Lower lobe of right lung (tissue), 2 donors: ENCODE measurements around the gene IL1RAPL1. TPM values are rescaled to one million over a fixed set of nuclear protein-coding genes. Genes with fewer than 3 reads are reported as not detected.

Experiments used
- ATAC-seq, 2 donors: fragments of 200-7000 bp; cut with Tn5 transposase; one replicate each; pipeline ENCODE4 v1.9.1; 2020 to 2022; ENCODE audit warnings: mild to moderate bottlenecking in 2 of 2, moderate library complexity in 2 of 2
- DNase-seq: peaks from one replicate; pipeline ENCODE4 v3.0.0-alpha.2; 2020
- H3K27ac ChIP-seq: fragments of 200-600 bp; one replicate; pipeline ENCODE4 v1.8.0; 2022
- H3K27me3 ChIP-seq: fragments of 200-600 bp; one replicate; pipeline ENCODE4 v1.8.0; 2022; ENCODE audit warnings: low read depth
- H3K36me3 ChIP-seq: fragments of 200-600 bp; one replicate; pipeline ENCODE4 v1.8.0; 2022; ENCODE audit warnings: mild to moderate bottlenecking
- H3K4me1 ChIP-seq: fragments of 200-600 bp; one replicate; pipeline ENCODE4 v1.8.0; 2022
- H3K4me3 ChIP-seq: fragments of 200-600 bp; one replicate; pipeline ENCODE4 v1.8.0; 2022; ENCODE audit warnings: mild to moderate bottlenecking
- H3K9me3 ChIP-seq: fragments of 200-600 bp; one replicate; pipeline ENCODE4 v1.8.0; 2022
- intact Hi-C: fragments of 100-400 bp; cut with DNase I; formaldehyde crosslinking; loops from one replicate; pipeline ENCODE4 v1.11.0; 2022
- total RNA-seq: library from RNA; stranded (reverse); fragmentation: NEBNext Ultra II Directional; extraction: Animal tissue kit (Norgen Biotek cat#: 25700); gene quantifications from one replicate; pipeline ENCODE4 v1.2.1, GENCODE V29; 2021
- TF ChIP-seq, protein P1 (sequence below): fragments of 200-600 bp; IDR thresholded peaks from one replicate; pipeline ENCODE4 v1.8.0; 2022; ENCODE audit warnings: antibody characterized with exemption, mild to moderate bottlenecking
- donor health status: DM: no; HTN: yes; CAD: no; lungs with severe emphysema.

Gene IL1RAPL1
- total RNA-seq, 1 donor from 2014 or later: not detected

DNA sequence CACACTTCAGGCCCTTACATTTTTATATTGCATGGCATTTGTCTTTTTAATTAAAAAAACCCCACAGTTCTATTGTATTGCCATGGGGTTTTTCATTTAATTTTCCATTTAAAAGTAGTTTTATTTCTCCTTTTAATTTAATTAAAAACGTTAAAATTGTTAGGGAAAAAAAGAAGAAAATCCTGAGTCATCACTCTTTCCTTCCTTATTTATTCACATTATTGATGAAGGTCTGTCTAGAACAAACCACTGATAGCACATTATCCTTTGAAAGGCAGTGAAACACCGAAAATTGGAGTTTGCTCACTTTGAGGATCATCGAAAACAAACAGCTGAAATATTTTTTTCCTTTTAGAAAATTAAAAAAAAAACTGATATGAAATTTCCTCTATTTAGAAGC lies 868.5 kb downstream of the IL1RAPL1 start:
- H3K27me3 ChIP-seq: no peaks in the 10 kb centered on the region
- DNase-seq (no peak), ATAC-seq (no peak)
- intact Hi-C loops: no loop called here
- H3K9me3 ChIP-seq: no peaks in the 10 kb centered on the region
- H3K27ac ChIP-seq: no peak overlapping the region
- no peak overlapping the region for H3K4me3 ChIP-seq
- no peaks in the 10 kb centered on the region for H3K4me1 ChIP-seq
- TF ChIP-seq, protein P1, sequence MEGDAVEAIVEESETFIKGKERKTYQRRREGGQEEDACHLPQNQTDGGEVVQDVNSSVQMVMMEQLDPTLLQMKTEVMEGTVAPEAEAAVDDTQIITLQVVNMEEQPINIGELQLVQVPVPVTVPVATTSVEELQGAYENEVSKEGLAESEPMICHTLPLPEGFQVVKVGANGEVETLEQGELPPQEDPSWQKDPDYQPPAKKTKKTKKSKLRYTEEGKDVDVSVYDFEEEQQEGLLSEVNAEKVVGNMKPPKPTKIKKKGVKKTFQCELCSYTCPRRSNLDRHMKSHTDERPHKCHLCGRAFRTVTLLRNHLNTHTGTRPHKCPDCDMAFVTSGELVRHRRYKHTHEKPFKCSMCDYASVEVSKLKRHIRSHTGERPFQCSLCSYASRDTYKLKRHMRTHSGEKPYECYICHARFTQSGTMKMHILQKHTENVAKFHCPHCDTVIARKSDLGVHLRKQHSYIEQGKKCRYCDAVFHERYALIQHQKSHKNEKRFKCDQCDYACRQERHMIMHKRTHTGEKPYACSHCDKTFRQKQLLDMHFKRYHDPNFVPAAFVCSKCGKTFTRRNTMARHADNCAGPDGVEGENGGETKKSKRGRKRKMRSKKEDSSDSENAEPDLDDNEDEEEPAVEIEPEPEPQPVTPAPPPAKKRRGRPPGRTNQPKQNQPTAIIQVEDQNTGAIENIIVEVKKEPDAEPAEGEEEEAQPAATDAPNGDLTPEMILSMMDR: no peak
- H3K36me3 ChIP-seq: no peaks in the 10 kb centered on the region

DNA sequence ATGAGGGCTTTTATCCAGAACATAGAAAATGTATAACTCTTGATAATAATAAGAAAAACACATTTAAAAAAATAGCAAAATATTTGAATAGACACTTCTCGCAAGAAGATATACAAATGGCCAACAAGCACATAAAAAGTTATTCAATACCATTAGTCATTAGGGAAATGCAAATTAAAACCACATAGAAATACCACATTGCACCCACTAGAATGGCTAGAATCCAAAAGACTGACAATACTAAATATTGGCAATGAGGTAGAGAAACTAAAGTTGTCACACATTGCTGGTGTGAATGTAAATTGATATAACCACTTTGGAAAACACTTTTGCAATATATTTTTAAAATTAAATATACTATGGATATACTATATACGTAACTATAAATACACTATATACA lies 873.8 kb downstream of the IL1RAPL1 start:
- no peak overlapping the region for H3K4me3 ChIP-seq
- no peaks in the 10 kb centered on the region for H3K36me3 ChIP-seq
- ATAC-seq (no peak), DNase-seq (no peak)
- H3K27me3 ChIP-seq: no peaks in the 10 kb centered on the region
- intact Hi-C loops: no loop called here
- TF ChIP-seq, protein P1: no peak
- H3K4me1 ChIP-seq: no peaks in the 10 kb centered on the region
- H3K27ac ChIP-seq: no peak overlapping the region
- no peaks in the 10 kb centered on the region for H3K9me3 ChIP-seq

DNA sequence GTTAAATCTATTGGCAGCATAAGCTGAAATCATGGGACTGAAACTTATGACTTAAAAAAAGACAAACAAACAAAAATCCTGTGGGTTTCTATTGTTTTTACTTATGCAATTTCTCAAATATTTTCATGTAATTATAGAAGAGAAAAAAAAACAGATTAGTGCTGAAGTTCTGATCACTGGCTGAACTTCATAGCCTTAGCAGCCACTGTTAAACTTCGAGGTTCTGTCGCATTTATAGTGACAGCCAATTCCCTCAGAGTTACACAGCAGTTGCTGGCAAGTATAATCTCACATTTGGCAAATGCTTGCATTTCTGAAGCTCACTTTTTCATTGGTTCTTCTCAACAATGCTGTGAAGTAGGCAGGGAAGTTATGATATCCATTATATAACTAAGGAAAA lies 879.2 kb downstream of the IL1RAPL1 start:
- H3K27ac ChIP-seq: no peak overlapping the region
- no peak for ATAC-seq
- no peak for DNase-seq
- no peaks in the 10 kb centered on the region for H3K4me1 ChIP-seq
- no peaks in the 10 kb centered on the region for H3K9me3 ChIP-seq
- no peak overlapping the region for H3K4me3 ChIP-seq
- TF ChIP-seq, protein P1: no peak
- no peaks in the 10 kb centered on the region for H3K27me3 ChIP-seq
- H3K36me3 ChIP-seq: no peaks in the 10 kb centered on the region
- intact Hi-C loops: no loop called here

DNA sequence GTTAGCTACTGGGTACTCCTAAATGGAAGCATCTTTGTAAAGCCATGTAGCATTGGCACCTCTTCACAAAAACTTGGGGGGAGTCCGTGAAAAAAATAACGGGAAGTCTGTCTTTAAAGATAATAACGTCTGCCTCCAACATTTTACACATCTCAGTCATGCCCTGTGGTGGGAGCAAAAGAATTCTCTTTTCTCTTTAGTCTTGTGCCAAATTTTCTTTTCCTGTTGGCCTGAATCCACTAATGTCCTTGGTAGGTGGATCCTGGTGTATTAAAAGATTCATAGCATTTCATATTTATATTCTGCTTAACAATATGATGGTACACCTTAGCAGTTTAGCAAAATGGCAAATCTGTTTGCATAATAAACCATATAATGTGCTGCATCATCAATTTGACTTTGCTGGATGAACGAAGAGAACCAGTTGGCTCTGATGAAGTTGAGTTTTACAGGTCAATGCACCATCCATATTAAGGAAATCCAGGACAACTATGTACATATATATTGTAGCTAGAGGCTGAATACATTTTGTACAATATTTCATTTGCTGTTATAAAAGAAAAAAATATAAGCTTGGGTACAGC lies 881.8 kb downstream of the IL1RAPL1 start:
- Histone ChIP-seq H3K27me3 (no peaks in the 10 kb centered on the region), H3K36me3 (no peaks in the 10 kb centered on the region), H3K27ac (no peak overlapping the region), H3K4me1 (no peaks in the 10 kb centered on the region), H3K9me3 (no peaks in the 10 kb centered on the region), H3K4me3 (no peak overlapping the region)
- intact Hi-C loops: no loop called here
- no peak for DNase-seq
- TF ChIP-seq, protein P1: no peak
- no peak for ATAC-seq

DNA sequence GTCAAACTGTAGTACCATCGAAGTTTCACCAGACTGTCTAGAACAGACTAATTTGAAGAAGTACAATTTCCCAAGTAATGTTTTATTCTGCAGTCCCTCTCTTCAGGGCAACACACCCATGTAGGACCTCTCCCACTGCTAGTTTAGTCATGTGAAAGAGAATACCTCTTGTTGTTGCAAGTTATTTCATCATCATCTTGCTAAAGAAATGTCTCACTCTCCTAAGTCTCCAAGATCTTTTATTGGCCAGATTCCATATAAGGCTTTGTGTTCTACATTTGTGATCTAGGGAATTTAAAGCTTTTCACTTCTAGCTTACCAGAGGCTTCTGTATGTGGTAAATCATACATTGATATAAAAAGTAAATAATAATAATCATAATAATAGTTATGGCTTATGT lies 882.8 kb downstream of the IL1RAPL1 start:
- no peaks in the 10 kb centered on the region for H3K36me3 ChIP-seq
- TF ChIP-seq, protein P1: no peak
- H3K4me3 ChIP-seq: no peak overlapping the region
- H3K27me3 ChIP-seq: no peaks in the 10 kb centered on the region
- no peaks in the 10 kb centered on the region for H3K4me1 ChIP-seq
- no peaks in the 10 kb centered on the region for H3K9me3 ChIP-seq
- ATAC-seq: no peak
- no peak overlapping the region for H3K27ac ChIP-seq
- intact Hi-C loops: no loop called here
- DNase-seq: no peak
